Measurements from ENCODE around the gene MAP3K9.
"Not testable (repeated sequence)": the region's sequence is repeated elsewhere in the genome, so short reads cannot be mapped to it uniquely, and the experiment has no call there.

Gene MAP3K9

DNA sequence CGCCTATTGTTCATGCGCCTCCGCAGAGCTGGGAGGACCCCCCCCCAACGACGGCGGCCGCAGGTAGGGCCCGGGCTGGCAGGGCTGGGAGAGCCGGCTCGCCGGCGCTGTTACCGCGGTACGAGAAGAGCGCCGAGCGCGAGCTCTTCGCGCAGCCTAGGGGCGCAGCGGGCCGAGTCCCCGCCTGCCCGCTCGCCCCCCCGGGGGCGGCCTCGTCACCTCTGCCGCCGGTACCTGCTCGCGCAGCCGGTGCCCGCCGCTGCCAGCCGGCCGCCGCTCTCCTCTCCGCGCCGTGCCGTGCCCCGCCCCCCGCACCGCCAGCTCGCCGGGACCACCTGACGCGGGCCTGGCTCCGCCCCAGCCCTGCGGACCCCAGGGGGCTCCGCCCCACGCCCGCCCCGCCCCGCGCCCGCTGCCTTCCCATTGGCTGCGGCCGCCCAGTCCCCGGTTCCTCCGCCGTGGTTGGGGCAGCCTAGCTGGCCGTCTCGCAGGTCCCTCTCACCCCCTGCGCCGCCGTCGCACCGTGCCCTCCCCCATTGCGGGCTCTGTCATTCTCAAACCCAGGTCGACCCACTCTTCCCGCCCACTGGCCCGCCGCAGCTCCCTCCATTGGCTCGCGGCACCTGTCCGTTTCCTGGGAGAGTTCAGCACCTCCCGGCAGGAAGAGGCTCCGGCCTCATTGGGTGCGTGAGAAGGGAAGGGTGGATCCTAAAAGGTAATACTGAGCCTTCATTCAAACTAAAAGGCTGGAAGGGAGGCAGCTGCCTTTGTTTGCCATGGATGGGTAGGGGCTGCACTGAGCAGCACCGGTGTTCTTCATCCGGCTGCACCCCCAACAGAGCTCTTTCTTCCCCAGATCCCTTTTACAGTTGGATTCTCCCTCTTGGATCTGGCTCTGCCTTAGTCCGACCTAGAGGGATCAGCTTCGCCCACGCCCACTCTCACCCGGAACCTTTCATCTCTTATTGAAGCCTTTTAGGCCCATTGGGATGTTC, at the start of gene MAP3K9:
Gene MAP3K9 (minus strand): TSS at position 289 of the 995 bp plus-strand sequence. CDS start 342 bp downstream, outside the sequence.
- peak; percentile 47 for DNase-seq (ENCODE audit: low read depth)

DNA sequence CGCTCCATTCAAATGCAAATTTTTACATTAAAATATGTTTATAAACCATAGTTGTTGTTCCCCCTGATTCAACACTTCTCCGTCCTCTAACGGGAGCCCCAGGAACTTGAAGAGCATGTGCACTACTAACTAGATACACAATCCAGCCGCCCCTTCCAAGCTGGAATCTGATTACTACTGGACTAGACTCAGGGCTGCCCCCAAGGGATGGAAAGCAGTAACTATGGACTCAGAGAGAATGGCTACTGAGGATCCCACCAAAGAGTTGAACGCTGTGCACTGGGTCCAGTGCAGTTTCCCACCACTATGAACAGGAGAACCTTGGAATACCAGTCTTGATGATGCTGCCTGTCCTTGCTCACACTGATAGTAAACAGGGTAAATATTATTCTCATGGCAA, 49.3 kb upstream of the MAP3K9 start:
- no peak for DNase-seq (ENCODE audit: low read depth)

DNA sequence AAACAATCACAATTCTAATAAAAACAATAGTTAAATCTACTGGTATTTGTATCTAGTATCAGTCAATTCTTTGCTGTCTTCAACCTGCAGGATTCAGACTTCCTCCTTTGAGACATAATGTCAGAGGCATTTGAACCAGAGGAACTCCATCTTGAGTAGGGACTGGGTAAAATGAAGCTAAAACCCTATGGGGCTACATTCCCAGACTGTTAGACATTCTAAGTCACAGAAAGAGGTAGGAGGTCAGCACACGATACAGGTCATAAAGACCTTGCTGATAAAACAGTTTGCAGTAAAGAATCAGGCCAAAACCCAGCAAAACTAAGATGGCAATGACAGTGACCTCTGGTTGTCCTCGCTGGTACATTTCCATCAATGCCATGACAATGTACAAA, 48.2 kb upstream of the MAP3K9 start:
- no peak for DNase-seq (ENCODE audit: low read depth)

DNA sequence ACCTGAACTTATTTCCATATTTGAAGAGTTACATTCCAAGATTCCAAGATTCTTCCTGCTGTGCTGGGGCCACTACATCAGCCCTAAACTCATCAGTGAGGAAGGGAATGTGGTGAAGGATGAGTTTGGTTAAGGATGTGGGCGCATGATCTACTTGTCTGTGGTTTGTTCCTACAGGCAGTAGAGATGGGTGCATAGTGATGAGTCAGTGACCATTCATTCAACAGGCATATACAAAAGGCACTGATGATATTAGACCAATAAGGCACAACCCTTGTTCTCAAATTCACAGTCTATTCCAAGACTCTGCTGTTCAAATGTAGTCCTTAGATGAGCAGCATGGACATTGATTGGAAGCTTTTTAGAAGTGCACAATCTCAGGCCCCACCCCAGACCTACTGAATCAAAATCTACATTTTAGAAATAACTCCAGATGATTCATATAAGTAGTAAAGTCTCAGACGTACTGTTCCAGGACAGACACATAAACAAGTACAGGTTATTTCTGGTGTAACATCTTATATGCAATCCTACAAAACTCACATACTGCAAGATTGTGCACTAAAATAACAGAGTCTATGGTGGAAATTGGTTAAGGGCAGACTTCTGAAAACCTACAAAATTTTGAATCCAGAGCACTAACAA, 47.7 kb upstream of the MAP3K9 start:
- DNase-seq (ENCODE audit: low read depth), result peak; percentile 97

DNA sequence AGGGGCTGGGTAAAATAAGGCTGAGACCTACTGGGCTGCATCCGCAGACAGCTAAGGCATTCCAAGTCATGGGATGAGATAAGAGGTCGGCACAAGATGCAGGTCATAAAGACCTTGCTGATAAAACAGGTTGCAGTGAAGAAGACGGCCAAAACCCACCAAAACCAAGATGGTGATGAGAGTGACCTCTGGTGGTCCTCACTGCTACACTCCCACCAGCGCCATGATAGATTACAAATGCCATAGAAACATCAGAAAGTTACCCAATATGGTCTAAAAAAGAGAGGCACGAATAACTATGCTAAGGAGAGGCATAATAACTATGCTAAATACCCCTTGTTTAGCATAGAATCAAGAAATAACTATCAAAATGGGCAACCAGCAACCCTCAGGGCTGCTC, 46.2 kb upstream of the MAP3K9 start:
- no peak for DNase-seq (ENCODE audit: low read depth)

DNA sequence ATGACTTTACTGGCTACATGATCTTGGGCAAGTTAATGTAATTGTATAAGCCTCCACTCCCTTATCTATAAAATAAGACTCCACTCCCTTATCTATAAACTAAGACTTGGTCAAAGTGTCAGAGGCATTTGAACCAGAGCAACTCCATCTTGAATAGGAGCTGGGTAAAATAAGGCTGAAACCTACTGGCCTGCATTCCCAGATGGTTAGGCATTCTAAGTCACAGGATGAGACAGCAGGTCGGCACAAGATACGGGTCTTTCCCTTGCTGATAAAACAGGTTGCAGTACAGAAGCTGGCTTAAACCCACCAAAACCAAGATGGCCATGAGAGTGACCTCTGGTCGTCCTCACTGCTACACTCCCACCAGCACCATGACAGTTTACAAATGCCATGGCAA, 44.3 kb upstream of the MAP3K9 start:
- DNase-seq (ENCODE audit: low read depth), result not testable (repeated sequence)

DNA sequence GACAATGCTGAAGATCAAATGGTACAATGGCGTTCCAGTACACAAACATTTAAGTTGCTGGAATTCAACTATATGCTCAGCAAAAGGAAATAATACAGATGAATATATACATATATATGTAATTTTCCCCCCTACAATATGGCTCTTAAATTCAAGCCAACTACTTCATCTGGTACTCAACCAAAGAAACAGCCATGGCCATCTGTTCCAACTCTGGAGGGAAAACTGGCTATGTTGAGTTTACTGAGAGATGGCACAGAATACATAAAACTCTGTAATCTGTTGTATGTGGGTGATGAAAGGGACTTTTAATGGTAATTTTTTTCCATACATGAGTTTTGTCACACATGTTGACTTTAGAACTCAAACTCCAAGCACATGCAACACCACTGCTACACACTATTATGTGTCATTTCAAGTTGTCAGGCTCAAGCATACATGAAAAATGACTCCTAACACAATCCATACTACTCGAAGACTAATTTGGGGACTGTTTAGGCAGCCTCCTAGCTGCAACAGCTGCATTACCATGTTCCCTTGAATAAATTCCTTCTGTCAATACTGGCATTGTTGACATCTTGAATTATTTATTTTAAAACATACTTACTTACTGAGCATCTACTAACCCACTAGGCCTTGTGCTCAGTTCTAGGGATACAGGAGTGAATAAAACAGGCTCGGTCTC, 38.2 kb upstream of the MAP3K9 start:
- DNase-seq (ENCODE audit: low read depth), result no peak

DNA sequence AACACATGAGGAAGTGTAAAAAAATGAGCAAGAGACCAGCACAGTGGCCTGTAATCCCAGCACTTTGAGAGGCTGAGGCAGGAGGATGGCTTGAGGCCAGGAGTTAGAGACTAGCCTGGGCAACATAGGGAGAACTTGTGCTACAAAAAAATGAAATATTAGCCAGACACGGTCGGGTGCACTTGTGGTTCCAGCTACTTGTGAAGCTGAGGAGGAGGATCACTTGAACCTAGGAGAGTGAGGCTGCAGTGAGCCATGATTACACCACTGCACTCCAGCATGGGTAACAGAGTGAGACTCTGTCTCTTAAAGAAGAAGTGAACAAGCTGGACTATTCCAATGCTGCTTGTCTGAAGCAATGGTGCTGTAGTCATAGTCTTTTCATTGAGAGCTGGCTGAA, 36.3 kb upstream of the MAP3K9 start:
- DNase-seq (ENCODE audit: low read depth), result no peak

DNA sequence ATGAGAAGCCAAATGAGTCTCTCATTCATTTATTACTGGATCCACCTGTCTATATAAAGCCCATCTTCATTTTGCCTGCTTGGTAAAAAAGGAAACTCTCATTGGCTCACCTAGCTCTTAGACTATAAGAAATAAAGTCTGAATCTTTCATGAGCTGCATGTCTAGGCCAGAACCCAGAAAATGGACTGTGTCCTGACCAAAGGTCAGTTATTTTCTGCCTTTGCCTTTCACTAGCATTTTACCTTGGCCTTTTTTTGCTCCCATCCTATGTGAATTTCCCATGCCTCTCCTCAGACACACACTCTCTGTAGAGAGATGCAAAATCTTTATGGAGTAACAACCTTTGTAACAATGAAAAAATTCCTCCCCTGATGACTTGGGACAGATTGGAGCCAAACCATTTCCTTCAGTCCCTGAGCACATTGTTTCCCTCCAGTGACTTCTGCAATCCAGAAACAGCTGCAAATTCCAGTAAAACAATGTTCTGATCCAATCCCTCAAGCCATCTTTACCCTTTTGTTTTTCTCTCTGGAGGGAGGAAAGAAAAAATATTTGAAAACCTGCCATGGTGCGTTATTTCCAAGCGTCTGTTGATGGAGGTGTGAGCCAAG, 33.6 kb upstream of the MAP3K9 start:
- no peak for DNase-seq (ENCODE audit: low read depth)

DNA sequence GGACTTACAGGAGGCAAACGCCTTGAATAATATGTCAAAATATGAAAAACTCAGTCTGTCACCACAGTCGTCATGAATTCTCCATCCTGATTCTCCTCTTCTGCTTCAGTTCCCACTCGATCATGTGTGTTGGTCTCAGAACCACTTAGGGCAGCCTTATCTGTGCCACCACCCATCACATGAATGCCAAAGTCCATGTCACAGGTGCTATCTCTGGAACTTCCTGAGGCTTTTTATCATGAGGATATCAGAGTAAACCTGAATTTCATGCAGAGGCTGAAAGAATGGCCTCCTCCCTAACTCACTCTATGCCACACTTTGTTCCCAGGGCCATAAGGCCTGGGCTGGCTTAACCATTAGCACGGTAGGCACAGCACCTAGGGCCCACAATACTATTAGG, 28.8 kb upstream of the MAP3K9 start:
- no peak for DNase-seq (ENCODE audit: low read depth)

DNA sequence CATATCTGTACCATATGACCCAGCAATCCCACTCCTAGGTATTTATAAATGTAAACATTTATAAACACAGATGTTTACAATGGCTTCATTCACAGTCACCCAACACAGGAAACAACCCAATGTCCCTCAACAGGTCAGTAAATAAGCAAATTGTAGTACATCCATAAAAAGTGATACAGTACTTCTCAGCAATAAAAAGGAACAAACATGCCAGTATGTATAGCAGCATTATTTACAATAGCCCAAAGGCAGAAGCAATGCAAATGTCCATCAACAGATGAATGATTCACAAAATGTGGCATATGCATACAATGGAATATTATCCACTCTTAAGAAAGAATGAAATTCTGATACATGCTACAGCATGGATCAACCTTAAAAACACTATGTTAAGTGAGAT, 27.6 kb upstream of the MAP3K9 start:
- no peak for DNase-seq (ENCODE audit: low read depth)

DNA sequence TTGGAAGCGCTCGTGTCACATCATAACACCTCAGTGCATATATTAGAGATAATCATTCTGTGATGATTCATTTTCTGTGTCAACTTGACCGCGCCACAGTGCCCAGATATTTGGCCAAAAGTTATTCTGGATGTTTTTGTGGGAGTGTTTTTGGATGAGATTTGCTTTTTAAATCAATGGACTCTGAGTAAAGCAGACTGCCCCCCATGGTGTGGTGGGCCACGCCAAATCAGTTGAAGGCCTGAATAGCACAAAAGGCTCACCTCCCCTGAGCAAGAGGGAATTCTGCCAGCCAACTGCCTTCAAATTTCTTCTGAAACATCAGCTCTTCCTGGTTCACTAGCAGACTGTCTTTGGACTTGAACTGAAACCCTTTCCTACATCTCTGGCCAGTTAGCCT, 24.6 kb upstream of the MAP3K9 start:
- DNase-seq (ENCODE audit: low read depth), result no peak

DNA sequence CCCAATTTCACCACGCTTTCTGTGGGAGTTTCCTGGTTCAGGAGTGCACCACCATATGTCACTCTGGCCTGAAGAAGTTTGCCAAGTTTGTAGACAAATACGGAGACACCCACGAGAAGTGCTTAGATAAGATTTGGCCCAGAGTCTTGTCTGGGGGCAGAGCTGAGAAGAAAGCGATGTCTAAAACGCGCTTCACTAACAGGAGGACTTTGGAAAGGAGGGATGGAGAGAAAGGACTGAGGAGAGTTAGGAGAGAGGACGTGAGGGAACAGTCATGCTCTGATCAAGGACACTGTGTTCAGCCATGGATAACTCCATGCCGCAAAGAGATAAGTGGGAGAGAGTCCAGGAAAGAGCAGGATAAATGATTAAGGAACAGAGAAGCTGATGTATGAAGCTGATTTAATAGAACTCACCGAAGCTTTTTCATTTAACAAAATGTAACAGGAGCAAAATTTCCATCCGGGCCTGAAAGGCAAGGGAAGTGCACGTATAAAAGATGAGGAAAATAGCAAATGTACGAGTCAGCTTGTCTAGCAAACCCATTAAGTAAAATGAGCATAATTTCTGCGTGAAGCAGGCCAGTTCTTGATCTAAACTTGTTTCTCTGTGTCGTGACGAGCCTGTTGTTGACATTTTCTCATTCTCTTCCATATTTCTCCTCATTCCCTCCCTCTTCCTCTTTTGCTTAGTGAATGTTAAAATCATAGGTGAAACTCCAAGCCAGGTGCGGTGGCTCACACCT, 23.4 kb upstream of the MAP3K9 start:
- DNase-seq (ENCODE audit: low read depth), result no peak

DNA sequence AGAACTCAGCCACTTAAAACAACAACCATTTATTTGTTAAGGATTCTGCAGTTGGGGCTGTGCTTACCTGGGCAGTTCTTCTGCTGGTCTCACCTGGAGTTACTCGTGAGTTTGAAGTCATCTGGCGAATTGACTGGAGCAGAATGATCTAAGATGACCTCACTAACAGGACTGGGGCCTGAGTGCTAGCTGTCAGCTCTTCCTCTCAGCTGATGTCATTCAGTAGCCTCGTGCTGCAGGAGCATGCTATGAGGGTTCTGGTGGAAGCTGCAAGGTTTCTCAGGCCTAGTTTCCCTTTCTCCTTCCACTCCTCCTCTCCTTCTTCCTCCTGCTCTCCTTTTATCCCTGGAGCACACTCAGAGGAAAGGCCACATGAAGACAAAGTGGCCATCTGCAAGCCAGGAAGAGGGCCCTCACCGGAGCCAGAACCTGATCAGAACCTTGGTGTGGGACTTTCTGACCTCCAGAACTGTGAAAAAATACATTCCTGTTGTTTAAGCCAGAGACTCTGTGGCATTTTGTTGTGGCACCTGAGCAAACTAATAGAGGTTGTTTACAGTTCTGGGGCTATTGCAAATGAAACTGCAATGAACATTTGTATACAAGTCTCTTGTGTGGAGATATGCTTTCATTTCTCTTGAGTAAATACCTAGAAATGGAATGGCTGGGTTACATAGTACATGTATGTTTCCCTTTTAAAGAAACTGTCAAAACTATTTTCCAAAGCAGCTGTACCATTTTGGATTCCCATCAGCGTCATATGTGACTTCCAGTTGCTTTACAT, 21.9 kb upstream of the MAP3K9 start:
- DNase-seq (ENCODE audit: low read depth), result no peak

DNA sequence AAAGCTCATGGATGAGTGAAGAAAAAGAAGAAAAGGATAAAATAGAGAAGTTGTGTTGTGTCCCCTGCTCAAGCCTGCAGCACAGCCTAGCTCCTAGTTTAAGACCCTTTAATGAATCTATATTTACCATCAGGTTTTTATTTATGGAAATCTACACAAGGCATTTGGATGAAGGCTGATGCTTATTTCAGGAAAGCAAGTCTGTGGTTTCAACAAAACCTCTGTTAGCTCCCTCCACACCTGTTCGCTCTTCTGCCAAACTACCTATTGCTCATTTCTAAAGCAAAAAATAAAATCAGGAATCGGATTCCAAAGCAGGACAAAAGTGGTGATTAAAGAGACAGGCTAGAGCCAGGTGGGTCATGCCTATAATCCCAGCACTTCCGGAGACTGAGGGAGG, 18.9 kb upstream of the MAP3K9 start:
- no peak for DNase-seq (ENCODE audit: low read depth)

DNA sequence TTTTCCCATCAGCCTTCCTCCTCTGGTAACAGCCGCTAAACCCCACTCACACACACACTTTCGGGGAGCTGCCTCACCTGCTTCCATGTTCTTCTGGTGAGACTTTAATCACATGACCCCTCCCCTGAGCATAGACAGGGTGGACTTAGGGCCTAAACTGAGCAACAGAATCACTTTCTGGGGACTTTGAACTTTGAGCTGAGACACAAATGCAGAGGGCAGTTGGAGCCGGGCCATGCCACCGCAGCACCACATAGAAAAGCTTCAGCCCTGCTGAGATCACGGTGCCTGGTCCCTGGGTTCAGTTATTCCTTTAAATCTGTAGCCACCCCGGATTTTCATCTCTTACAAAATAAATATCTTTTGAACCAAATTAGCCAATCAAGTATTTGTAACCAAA, 18.4 kb upstream of the MAP3K9 start:
- DNase-seq (ENCODE audit: low read depth), result no peak

DNA sequence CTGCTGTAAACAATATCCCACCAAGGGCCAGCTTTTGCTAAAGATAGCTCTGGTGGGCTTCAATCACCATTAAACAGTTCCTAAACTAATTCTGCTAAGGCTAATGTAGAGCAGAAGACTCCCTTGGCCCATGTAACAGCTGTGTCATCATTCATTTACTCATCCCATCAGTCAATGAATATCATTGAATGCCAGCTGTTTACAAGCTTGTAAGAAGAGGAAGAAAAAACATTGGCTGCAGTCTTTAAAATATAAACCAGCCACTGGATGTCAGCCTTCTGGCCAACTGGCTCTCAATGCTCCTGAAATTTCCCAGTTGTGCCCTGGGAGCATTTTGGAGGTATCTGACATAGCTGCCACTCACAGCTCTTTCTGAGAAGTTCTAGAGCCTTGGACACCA, 18.0 kb upstream of the MAP3K9 start:
- no peak for DNase-seq (ENCODE audit: low read depth)

DNA sequence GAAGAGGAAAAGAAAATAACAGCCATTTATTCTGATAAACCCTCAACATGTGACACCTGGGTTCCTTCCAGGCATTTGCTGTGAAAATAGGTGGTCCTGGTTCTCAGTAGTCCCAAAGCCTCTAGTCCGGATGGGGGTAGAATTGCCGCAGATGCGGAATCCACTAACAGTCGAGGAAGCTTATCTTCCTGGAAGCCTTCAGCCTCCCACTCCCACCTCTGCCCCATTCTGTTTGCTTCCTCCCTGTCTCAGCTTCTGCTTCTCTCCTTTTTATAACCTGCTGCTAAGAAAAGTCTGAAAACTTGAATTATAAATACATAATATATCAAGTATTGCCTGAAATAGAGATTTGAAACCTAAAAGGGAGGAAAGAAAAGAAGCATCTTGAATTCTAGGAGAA, 14.0 kb upstream of the MAP3K9 start:
- no peak for DNase-seq (ENCODE audit: low read depth)

DNA sequence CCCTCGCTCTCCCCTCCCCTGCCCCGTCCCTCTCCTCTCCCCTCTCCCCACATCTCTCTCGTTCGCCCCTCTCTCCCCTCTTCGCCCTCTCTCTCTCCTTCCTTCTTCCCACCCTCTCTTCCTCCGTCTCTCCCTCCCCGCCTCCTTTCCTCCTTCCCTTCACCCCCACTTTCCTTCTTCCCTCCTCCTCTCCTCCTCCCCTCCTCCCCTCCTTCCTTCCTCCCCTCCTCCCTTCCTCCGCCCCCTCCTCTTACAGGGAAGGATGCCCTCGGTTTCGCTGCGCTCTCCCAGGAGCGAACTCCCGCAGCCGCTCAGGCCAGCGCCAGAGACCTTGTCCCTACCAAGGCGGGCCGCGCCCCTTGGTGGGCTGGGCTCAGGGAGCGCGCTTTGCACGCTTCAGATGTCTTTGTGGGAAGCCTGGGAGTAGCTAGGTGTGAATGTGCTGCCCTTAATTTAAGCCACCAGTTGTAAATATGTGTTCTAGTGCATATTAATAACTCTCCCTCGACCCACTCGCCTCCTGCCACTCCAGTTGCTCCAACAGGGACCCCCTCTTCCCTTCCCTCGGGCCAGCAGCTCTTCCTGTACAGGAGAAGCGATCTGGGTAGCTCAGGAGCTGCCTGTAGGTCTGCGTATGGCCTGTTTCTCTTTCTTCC, 13.3 kb upstream of the MAP3K9 start:
- no peak for DNase-seq (ENCODE audit: low read depth)
